ENCODE measurements around the gene YES1.

The YES1 gene

DNA sequence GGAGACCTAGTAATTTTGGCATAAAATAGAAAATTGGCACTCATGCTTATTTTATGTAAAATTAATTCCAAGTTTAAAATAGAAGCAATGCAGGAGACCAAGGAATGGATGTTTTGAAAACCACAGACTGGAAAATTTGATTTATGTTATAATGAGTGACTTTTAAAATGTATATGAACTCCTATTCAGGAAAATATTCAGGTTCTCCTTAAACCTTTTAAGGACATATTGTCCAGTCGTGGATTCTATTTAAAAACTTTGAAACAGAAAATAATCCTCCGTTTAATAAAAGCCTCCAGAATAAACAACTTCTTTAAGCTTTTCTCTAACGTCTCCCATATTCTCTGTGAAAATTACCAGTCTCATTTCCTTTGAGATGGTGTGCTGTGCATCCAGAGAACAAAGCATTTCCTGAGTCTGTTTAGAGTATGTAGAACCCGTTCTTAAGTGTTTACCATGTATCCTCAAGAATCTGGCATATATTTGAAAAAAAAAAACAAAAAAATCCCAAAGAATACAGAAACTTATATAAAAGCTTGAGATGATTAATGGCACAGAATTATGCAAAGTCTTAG, 8.6 kb upstream of the YES1 start:
- peaks cover 22% of the 10 kb centered on the region for H3K27me3 ChIP-seq (ENCODE audit: low read depth, low read length)
- no peak overlapping the region for H3K9ac ChIP-seq (ENCODE audit: low read length)
- H2AFZ ChIP-seq (ENCODE audit: low read depth, low read length), result no peak overlapping the region
- H3K4me2 ChIP-seq (ENCODE audit: low read length), result no peak overlapping the region
- no peak overlapping the region for H3K4me3 ChIP-seq (ENCODE audit: low read length)
- no peak overlapping the region for H3K27ac ChIP-seq (ENCODE audit: low read length)
- no peaks in the 10 kb centered on the region for H3K79me2 ChIP-seq (ENCODE audit: low read length)
- H3K36me3 ChIP-seq (replicated peaks; ENCODE audit: low read depth, low read length), result no peaks in the 10 kb centered on the region
- no peaks in the 10 kb centered on the region for H3K9me3 ChIP-seq (ENCODE audit: insufficient read depth, low read length)
- H4K20me1 ChIP-seq (ENCODE audit: insufficient read depth, low read length), result no peaks in the 10 kb centered on the region
- TF ChIP-seq, protein P1, sequence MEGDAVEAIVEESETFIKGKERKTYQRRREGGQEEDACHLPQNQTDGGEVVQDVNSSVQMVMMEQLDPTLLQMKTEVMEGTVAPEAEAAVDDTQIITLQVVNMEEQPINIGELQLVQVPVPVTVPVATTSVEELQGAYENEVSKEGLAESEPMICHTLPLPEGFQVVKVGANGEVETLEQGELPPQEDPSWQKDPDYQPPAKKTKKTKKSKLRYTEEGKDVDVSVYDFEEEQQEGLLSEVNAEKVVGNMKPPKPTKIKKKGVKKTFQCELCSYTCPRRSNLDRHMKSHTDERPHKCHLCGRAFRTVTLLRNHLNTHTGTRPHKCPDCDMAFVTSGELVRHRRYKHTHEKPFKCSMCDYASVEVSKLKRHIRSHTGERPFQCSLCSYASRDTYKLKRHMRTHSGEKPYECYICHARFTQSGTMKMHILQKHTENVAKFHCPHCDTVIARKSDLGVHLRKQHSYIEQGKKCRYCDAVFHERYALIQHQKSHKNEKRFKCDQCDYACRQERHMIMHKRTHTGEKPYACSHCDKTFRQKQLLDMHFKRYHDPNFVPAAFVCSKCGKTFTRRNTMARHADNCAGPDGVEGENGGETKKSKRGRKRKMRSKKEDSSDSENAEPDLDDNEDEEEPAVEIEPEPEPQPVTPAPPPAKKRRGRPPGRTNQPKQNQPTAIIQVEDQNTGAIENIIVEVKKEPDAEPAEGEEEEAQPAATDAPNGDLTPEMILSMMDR (IDR thresholded peaks at IDR 0.05; ENCODE audit: low read depth, low read length), result no peak
- no peak for TF ChIP-seq EZH2phosphoT487 (IDR thresholded peaks at IDR 0.05; ENCODE audit: low read depth)
- H3K4me1 ChIP-seq (ENCODE audit: low read length), result no peaks in the 10 kb centered on the region

DNA sequence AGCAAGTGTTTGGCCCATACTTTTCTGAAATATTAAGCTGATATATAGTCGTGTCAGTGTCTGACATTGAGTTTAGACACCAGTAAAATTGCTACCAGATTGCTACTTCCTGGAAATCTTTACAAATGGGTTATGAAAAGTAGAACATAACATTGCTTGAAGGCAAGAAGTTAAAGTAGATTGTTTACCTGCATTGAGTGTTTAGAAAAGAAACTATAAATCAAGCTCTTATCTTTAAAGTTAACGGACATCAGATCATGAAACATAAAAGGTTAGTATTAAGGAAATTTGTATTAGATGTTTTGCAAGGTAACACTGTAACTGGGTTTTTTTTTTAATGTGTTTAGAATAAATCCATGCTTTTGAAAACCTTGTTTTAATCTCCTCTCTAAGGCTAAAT, 4.8 kb upstream of the YES1 start:
- Histone ChIP-seq H3K27me3 (ENCODE audit: low read depth, low read length) (peaks cover 14% of the 10 kb centered on the region), H3K9ac (ENCODE audit: low read length) (no peak overlapping the region), H3K4me1 (ENCODE audit: low read length) (peaks cover 7% of the 10 kb centered on the region; the same call in 1 of the 2 replicates), H3K4me3 (ENCODE audit: low read length) (no peak overlapping the region), H3K9me3 (ENCODE audit: insufficient read depth, low read length) (no peaks in the 10 kb centered on the region), H2AFZ (ENCODE audit: low read depth, low read length) (0 out of 2 replicates have a peak overlapping the region, but pooled peaks have one; percentile 35), H4K20me1 (ENCODE audit: insufficient read depth, low read length) (no peaks in the 10 kb centered on the region), H3K36me3 (replicated peaks; ENCODE audit: low read depth, low read length) (no peaks in the 10 kb centered on the region), H3K4me2 (ENCODE audit: low read length) (no peak overlapping the region), H3K79me2 (ENCODE audit: low read length) (no peaks in the 10 kb centered on the region), H3K27ac (ENCODE audit: low read length) (no peak overlapping the region)
- TF ChIP-seq, protein P1 (IDR thresholded peaks at IDR 0.05; ENCODE audit: low read depth, low read length), result no peak
- TF ChIP-seq EZH2phosphoT487 (IDR thresholded peaks at IDR 0.05; ENCODE audit: low read depth), result no peak

DNA sequence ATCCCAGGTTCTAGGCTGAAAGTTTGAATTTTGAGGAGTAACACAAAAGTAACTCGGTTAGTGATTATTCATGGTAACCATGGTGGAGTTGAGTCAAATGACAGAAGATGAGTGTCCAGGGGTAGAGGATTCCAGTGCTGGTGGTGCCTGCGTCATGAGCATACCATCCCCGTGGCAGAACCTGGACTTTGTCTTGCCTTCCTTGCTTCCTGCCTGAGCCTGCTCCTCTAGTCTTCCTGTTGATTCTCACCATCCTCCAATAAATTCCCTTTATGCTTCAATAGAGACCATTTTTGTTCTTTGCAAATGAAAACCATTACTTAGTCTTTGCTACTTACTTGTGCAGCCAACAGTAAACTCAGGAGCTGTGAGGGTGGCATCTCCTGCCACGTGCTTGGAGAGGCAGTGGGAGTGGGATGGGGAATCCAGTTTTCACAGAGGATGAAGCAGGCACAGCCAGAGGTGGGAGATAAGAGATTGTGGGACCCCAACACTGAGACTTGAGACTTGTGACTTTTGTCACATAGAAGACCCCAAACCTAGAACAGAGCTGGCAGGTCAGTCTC, 4.1 kb upstream of the YES1 start:
- no peaks in the 10 kb centered on the region for H3K9me3 ChIP-seq (ENCODE audit: insufficient read depth, low read length)
- no peaks in the 10 kb centered on the region for H3K36me3 ChIP-seq (replicated peaks; ENCODE audit: low read depth, low read length)
- 0 out of 2 replicates have a peak, but pooled peaks cover 4% of the 10 kb centered on the region for H3K79me2 ChIP-seq (ENCODE audit: low read length)
- H3K4me3 ChIP-seq (ENCODE audit: low read length), result no peak overlapping the region
- TF ChIP-seq, protein P1 (IDR thresholded peaks at IDR 0.05; ENCODE audit: low read depth, low read length), result no peak
- no peak for TF ChIP-seq EZH2phosphoT487 (IDR thresholded peaks at IDR 0.05; ENCODE audit: low read depth)
- no peak overlapping the region for H2AFZ ChIP-seq (ENCODE audit: low read depth, low read length)
- H4K20me1 ChIP-seq (ENCODE audit: insufficient read depth, low read length), result no peaks in the 10 kb centered on the region
- peaks cover 14% of the 10 kb centered on the region for H3K27me3 ChIP-seq (ENCODE audit: low read depth, low read length)
- H3K9ac ChIP-seq (ENCODE audit: low read length), result no peak overlapping the region
- H3K4me1 ChIP-seq (ENCODE audit: low read length), result peaks cover 7% of the 10 kb centered on the region; the same call in 1 of the 2 replicates
- H3K27ac ChIP-seq (ENCODE audit: low read length), result no peak overlapping the region
- H3K4me2 ChIP-seq (ENCODE audit: low read length), result no peak overlapping the region

DNA sequence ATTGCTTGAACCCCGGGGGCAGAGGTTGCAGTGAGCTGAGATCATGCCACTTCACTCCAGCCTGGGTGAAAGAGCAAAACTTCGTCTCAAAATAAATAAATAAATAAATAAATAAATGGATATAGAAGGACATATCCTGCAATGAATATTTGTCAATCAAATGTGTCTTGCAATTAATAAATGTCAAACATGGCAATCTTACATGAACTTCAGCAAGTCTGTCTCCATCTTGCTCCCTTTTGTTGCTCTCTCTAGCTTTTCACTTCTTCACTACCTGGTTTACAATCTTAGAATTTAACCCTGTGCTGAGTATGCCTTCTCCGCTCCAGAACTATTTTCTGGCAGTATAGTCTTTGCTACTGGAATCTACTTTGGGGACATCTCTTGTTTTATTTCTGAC, 3.3 kb upstream of the YES1 start:
- TF ChIP-seq, protein P1 (IDR thresholded peaks at IDR 0.05; ENCODE audit: low read depth, low read length), result no peak
- TF ChIP-seq EZH2phosphoT487 (IDR thresholded peaks at IDR 0.05; ENCODE audit: low read depth), result no peak
- Histone ChIP-seq H3K4me3 (ENCODE audit: low read length) (no peak overlapping the region), H3K9me3 (ENCODE audit: insufficient read depth, low read length) (no peaks in the 10 kb centered on the region), H3K27me3 (ENCODE audit: low read depth, low read length) (peaks cover 9% of the 10 kb centered on the region), H4K20me1 (ENCODE audit: insufficient read depth, low read length) (peaks cover 5% of the 10 kb centered on the region), H3K36me3 (replicated peaks; ENCODE audit: low read depth, low read length) (no peaks in the 10 kb centered on the region), H3K4me1 (ENCODE audit: low read length) (peaks cover 12% of the 10 kb centered on the region), H3K9ac (ENCODE audit: low read length) (no peak overlapping the region), H3K79me2 (ENCODE audit: low read length) (peaks cover 4% of the 10 kb centered on the region; the same call in 1 of the 2 replicates), H3K4me2 (ENCODE audit: low read length) (no peak overlapping the region), H3K27ac (ENCODE audit: low read length) (no peak overlapping the region), H2AFZ (ENCODE audit: low read depth, low read length) (no peak overlapping the region)

Measured in OCI-LY3 (cell line).